SW480 (cell line): Measurements from ENCODE around the gene HVCN1.
"Not testable (repeated sequence)": the region's sequence is repeated elsewhere in the genome, so short reads cannot be mapped to it uniquely, and the experiment has no call there.

Experiments used
- DNase-seq: peaks from one replicate; pipeline ENCODE4 v3.0.0-alpha.2; 2016; ENCODE audit warnings: low spot score

The HVCN1 gene

GRCh38 chr12:110668480-110669192 is 20.3 kb downstream of the HVCN1 start:
- DNase-seq = no peak

DNA sequence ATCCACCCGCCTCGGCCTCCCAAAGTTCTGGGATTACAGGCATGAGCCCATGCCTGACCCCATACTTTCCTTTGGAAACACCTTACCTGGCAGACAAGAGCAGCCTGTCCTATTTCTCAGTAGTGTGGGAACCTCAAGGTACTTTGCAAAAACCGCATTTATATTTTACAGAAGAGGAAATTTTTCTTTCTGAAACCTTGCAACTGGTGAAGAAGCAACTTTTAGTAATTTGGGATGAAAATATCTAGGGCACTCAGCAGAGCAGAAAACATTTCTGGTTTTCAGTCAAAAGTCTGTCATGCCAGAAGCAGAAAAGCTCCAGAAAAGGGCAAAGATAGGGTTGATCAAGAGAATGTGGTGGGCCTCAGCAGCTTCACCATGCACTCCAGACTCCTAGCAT is 21.2 kb downstream of the HVCN1 start:
- no peak for DNase-seq

DNA sequence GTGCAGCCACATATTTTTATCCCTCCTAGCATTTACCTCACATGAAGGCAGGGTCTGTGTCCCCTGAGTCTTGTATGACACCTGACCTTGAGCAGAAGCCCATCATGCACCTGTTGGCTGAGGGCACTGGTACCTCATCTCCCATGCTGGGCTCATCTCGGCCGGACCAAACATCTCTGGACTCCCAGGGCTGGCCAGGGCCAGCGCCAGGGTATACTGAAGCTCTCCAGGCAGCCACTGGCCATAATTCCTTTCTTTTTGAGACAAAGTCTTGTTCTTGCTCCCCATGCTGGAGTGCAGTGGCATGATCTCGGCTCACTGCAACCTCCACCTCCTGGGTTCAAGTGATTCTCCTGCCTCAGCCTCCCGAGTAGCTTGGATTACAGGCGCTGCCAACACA is 22.0 kb downstream of the HVCN1 start:
- no peak for DNase-seq

- no peak for DNase-seq
These were observed 27.5 kb downstream of the HVCN1 start for GRCh38 chr12:110661337-110661972.

- no peak for DNase-seq
These were observed 30.0 kb downstream of the HVCN1 start for GRCh38 chr12:110658878-110659277.

DNA sequence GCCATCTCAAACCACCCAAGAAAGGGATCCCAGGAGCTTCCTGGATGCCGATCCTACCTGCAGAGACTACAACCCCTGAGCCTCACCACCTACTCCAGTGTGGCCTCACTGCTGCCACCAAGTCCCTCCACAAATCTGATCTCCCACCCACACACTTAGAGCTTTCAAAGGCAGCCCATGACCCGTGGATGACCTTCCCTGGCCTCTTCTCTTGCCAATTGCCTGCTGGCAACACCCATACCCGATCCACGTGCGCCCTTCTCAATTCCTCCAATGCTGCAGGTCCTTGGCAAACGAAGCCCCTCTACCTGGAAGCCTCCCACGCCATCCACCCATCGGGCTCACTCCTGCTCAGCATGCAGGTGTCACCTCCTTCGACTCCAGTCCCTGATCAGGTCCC is 30.7 kb downstream of the HVCN1 start:
- no peak for DNase-seq

- DNase-seq = no peak
These were observed 31.2 kb downstream of the HVCN1 start for GRCh38 chr12:110657747-110658146.

- DNase-seq = no peak
These were observed 32.8 kb downstream of the HVCN1 start for GRCh38 chr12:110656071-110656655.

GRCh38 chr12:110654238-110654637 is 34.7 kb downstream of the HVCN1 start:
- DNase-seq = not testable (repeated sequence)

GRCh38 chr12:110649341-110649847 is 39.5 kb downstream of the HVCN1 start:
- DNase-seq = no peak

DNA sequence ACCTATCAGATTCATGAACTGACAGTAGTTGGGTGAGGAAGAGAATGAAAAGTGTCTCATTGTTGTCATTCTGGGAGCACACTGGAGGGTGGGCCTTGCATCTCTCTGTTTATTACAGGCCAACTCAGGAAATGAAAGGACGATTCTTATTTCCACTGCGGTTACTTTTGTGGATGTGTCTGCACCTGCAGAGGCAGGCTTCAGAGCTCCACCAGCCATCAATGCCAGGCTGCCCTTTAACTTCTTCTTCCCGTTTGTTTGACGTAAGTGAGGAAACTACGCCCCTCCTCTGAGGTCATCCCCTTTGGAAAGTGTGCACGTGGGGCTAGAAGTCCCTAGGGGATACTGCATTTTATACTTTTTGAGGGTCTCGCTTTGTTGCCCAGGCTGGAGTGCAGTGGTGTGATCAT is 41.3 kb downstream of the HVCN1 start:
- DNase-seq = no peak

- no peak for DNase-seq
These were observed 47.4 kb downstream of the HVCN1 start for GRCh38 chr12:110641521-110641920.

DNA sequence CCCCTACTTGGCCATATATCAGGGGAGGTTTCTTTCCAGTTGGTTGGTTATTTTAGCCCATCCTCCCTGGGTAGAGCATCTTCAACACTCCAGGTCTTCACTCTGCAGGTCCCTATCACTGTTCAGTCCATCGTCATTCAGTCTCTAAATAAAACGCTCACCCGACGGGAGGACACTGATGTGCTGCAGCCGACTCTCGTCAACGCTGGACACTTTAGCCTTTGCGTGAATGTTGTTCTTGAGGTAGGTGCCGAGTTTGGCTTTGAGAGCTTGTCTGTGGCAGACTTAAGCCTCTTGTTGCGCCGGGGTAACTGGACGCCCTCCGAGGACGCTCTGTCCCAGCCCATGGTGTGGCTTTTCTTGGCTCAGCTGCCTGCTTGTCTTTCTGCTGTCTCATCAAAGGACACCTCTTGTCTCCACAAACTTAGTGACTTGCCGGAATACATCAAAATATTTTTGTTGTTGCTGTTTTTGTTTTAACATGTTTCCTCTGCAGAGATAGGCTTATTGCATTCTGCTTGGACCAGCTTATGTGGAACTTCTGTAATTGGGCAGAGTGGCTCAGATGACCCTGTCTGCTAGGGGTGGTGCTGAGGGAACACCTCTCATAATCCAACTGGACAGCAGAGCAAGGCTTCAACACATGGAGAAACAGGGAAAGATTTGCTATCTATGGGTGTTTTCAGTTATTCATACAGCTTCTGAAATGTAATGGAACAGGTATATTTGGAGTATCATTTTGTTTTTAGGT is 48.5 kb downstream of the HVCN1 start:
- no peak for DNase-seq

DNA sequence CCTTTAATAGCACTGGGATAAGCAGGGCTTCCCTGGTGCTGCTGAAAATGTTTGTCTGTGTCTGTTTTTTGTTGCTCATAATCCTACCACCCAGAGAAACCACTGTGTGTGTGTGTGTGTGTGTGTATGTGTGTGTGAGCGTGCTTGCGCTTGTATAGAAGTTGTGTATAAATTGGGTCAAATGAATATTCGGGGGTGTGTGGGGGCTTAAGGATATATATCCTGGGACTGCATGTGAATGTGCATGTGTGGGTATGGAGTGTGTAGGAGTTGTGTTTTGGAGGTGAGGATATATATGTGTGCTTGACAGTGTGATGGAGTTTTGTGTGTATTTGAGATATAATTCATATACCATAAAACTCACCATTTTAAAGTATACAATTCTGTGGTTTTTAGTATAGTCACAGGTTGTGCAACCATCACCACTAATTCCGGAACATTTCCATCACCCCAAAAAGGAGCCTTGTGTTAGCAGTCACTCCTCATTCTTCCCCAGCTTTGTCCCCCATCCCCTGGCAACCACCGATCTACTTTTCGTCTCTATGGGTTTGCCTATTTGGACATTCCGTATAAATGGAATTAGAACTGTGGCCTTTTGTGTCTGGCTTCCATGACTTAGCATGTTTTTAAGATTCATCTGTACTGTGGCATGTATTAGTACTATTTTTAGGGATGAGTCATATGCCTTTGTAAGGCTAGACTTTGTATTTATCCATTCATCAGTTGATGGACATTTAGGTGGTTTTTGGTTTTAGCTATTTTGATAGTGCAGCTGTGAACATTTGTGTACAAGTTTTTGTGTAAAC is 49.4 kb downstream of the HVCN1 start:
- peak; percentile 33 for DNase-seq

DNA sequence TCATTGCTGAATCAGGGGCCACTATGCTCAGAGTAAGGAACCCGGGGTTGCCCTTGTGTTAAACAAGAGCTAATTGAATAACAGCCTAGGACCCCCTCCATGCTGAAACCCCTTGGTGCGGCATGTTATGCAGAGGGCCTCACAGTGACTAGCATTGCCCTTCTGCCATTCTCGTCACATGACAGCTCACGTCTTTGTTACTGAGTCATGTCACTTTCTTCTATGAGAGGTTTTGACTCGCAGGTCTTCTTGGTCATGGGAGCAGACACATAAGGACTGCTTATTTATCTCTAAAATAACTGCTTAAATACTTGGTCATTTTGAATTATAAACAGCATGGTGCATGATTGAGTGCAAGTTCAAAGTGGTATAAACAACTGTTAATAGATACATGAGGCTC is 50.1 kb downstream of the HVCN1 start:
- no peak for DNase-seq

- DNase-seq = no peak
These were observed 51.0 kb downstream of the HVCN1 start for GRCh38 chr12:110637869-110638441.

GRCh38 chr12:110636516-110636915 is 52.4 kb downstream of the HVCN1 start:
- no peak for DNase-seq

GRCh38 chr12:110635055-110635454 is 53.9 kb downstream of the HVCN1 start:
- no peak for DNase-seq

GRCh38 chr12:110627500-110628195 is 61.3 kb downstream of the HVCN1 start:
- no peak for DNase-seq

DNA sequence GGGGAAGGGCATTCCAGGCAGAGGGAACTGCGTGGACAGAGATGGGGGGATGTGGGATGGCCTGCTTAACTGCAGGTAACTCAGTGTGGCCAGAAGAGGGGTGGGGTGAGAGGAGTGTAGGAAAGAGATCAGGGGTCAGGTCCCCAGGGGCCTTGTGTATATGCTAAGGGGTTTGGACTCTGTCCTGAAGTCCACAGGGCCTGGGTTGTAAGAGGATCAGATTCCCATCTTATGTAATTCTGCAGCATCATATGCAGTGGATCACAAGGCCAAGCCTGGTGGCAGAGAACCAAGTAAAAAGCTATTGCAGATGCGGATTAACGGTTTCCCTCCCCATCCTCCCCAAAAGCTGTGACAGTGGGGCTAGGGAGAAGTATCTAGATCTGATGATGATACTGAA is 66.3 kb downstream of the HVCN1 start:
- no peak for DNase-seq

DNA sequence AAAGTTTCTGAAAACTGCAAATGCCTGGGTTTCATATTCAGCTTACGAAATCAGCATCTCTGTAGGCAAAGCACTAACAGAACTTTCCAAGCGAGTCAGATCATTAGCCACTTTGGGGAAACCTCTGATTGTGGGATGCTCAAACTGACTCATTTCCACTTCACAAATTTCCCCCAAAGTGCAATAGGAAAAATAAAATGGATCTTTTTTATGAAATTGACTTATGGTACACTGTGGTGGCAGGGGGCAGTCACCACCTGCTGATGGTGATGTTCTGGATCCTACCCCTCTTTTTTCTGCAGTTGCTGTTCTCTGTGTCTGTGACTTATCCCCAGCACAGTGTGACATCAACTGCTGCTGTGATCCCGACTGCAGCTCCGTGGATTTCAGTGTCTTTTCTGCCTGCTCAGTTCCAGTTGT is 69.4 kb downstream of the HVCN1 start:
- DNase-seq = no peak
